SK-MEL-5 (cell line): ENCODE results near the gene C1orf21. TPM values are rescaled to one million over a fixed set of nuclear protein-coding genes. Genes with fewer than 3 reads are reported as not detected.

Experiments used
- DNase-seq: peaks from one replicate; pipeline ENCODE4 v3.0.0-alpha.2; 2016; ENCODE audit warnings: low read depth, low spot score
- in situ Hi-C: cut with HindIII; loops from 2 replicates; pipeline ENCODE4 v1.10.0; 2016; ENCODE audit warnings: low sequenced_read_pairs, high pct_unique_total_duplicates, low pct_unique_long_range_greater_than_20kb
- total RNA-seq: library from RNA; depleted of rRNA; stranded (reverse); fragments of >200 nt; shearing (Covaris generic); gene quantifications from 2 replicates; pipeline ENCODE4 v1.2.3, GENCODE V29; 2014

Gene C1orf21
- total RNA-seq, 1 experiment from 2014 or later = 68.2 TPM

GRCh38 chr1:184379111-184379752 is 7.6 kb upstream of the C1orf21 start:
- peak; percentile 67 for DNase-seq
- in situ Hi-C loops = no loop called here

- in situ Hi-C loops = no loop called here
- no peak for DNase-seq
Observed at GRCh38 chr1:184380468-184380867, 6.4 kb upstream of the C1orf21 start.

GRCh38 chr1:184383772-184384323 is 3.0 kb upstream of the C1orf21 start:
- no peak for DNase-seq
- in situ Hi-C loops = no loop called here

- in situ Hi-C loops = no loop called here
- DNase-seq = no peak
Observed at GRCh38 chr1:184385865-184386311, 941 bp upstream of the C1orf21 start.

- in situ Hi-C loops = no loop called here
- no peak for DNase-seq
Observed at GRCh38 chr1:184387069-184387475, 243 bp downstream of the C1orf21 start.

- in situ Hi-C loops = no loop called here
- peak; percentile 30 for DNase-seq
Observed at GRCh38 chr1:184387476-184388318, 868 bp downstream of the C1orf21 start.

- peak; percentile 18 for DNase-seq
- in situ Hi-C loops = no loop called here
Observed at GRCh38 chr1:184388319-184388889, 1.6 kb downstream of the C1orf21 start.

GRCh38 chr1:184388971-184389370 is 2.1 kb downstream of the C1orf21 start:
- no peak for DNase-seq
- in situ Hi-C loops = no loop called here

- in situ Hi-C loops = no loop called here
- DNase-seq = no peak
Observed at GRCh38 chr1:184389446-184389845, 2.6 kb downstream of the C1orf21 start.

- in situ Hi-C loops = no loop called here
- DNase-seq = no peak
Observed at GRCh38 chr1:184390889-184391288, 4.1 kb downstream of the C1orf21 start.

GRCh38 chr1:184392067-184392466 is 5.2 kb downstream of the C1orf21 start:
- no peak for DNase-seq
- in situ Hi-C loops = no loop called here

GRCh38 chr1:184392779-184393522 is 6.1 kb downstream of the C1orf21 start:
- DNase-seq = no peak
- in situ Hi-C loops = no loop called here

GRCh38 chr1:184393962-184394361 is 7.1 kb downstream of the C1orf21 start:
- no peak for DNase-seq
- in situ Hi-C loops = no loop called here

- in situ Hi-C loops = no loop called here
Observed at GRCh38 chr1:184395370-184395769, 8.5 kb downstream of the C1orf21 start.

GRCh38 chr1:184395937-184396480 is 9.2 kb downstream of the C1orf21 start:
- no peak for DNase-seq
- in situ Hi-C loops = no loop called here

More at GRCh38 chr1:184395370-184395769, 8.5 kb downstream of the C1orf21 start:
- DNase-seq = peak; percentile 28

- in situ Hi-C loops = no loop called here
- DNase-seq = no peak
Observed at GRCh38 chr1:184399192-184399847, 12.5 kb downstream of the C1orf21 start.
